NT2/D1 (cell line): ENCODE data around the gene MKLN1.

Experiments
- DNase-seq: peaks from one replicate; pipeline ENCODE4 v3.0.0-alpha.2; 2011; ENCODE audit warnings: low read depth, low spot score
- H3K27me3 ChIP-seq: 2 replicates; pipeline ENCODE4 v1.6.0; 2011; ENCODE audit warnings: mild to moderate bottlenecking; ENCODE audit not compliant: insufficient read length, insufficient read depth
- H3K36me3 ChIP-seq: 2 replicates; pipeline ENCODE4 v1.6.1; 2011; ENCODE audit warnings: mild to moderate bottlenecking, low read length, mixed read lengths; ENCODE audit not compliant: insufficient read depth, insufficient read length
- H3K4me1 ChIP-seq: 2 replicates; pipeline ENCODE4 v1.5.1; 2011; ENCODE audit not compliant: insufficient read depth, insufficient read length
- H3K4me3 ChIP-seq: 2 replicates; pipeline ENCODE4 v1.5.1; 2011; ENCODE audit warnings: low read depth; ENCODE audit not compliant: insufficient read length
- H3K9ac ChIP-seq: 2 replicates; pipeline ENCODE4 v1.6.0; 2011; ENCODE audit warnings: low read depth; ENCODE audit not compliant: insufficient read length
- H3K9me3 ChIP-seq: 2 replicates; pipeline ENCODE4 v1.5.1; 2011; ENCODE audit warnings: mild to moderate bottlenecking, low read length; ENCODE audit not compliant: insufficient read depth
- SUZ12 ChIP-seq: IDR thresholded peaks from 2 replicates; pipeline ENCODE4 v1.6.1; 2011; ENCODE audit not compliant: insufficient read length, insufficient read depth; ENCODE audit errors: extremely low read depth
- YY1 ChIP-seq: IDR thresholded peaks from 2 replicates; pipeline ENCODE4 v1.6.1; 2011; ENCODE audit not compliant: insufficient read length, insufficient read depth
- ZNF274 ChIP-seq: IDR thresholded peaks from 2 replicates; pipeline ENCODE4 v1.6.1; 2011; ENCODE audit warnings: mild to moderate bottlenecking, low read depth, low read length

MKLN1 gene

DNA sequence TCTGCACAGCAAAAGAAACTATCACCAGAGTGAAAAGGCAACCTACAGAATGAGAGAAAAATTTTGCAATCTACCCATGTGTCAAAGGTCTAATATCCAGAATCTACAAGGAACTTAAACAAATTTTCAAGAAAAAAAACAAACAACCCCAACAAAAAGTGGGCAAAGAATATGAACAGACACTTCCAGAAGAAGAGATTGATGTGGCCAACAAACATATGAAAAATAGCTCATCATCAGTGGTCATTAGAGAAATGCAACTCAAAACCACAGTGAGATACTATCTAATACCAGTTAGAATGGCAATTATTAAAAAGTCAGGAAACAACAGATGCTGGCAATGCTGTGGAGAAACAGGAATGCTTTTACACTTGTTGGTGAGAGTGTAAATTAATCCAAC, 7.1 kb upstream of the MKLN1 start:
- DNase-seq, result no peak
- no peak overlapping the region for H3K9ac ChIP-seq
- H3K27me3 ChIP-seq, result no peaks in the 10 kb centered on the region
- H3K9me3 ChIP-seq, result no peaks in the 10 kb centered on the region
- H3K36me3 ChIP-seq, result no peaks in the 10 kb centered on the region
- H3K4me1 ChIP-seq, result no peaks in the 10 kb centered on the region
- no peak overlapping the region for H3K4me3 ChIP-seq
- TF ChIP-seq ZNF274 (no peak), YY1 (no peak), SUZ12 (no peak)

DNA sequence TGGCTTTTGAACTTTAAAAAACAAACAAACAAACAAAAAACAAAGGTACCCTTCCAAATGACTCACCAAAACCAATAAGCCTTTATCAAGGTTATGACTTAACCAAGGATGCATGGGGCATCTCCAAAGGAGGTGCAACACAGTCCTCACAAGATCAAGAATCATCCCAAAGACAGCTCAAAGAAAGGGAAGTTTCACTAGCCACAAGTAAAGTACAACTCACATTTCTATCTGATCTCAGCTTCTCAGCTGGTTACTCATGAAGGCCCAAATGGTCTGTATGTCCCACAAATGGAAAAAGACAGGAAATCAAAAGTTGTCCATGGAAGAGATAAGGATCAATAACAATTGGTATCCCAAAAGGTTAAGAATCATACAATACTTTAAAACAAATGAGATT, 6.0 kb upstream of the MKLN1 start:
- DNase-seq, result no peak
- H3K9me3 ChIP-seq, result no peaks in the 10 kb centered on the region
- TF ChIP-seq ZNF274, result no peak
- no peak for TF ChIP-seq YY1
- TF ChIP-seq SUZ12, result no peak
- H3K9ac ChIP-seq, result no peak overlapping the region
- H3K4me1 ChIP-seq, result no peaks in the 10 kb centered on the region
- no peak overlapping the region for H3K4me3 ChIP-seq
- H3K27me3 ChIP-seq, result no peaks in the 10 kb centered on the region
- H3K36me3 ChIP-seq, result no peaks in the 10 kb centered on the region

DNA sequence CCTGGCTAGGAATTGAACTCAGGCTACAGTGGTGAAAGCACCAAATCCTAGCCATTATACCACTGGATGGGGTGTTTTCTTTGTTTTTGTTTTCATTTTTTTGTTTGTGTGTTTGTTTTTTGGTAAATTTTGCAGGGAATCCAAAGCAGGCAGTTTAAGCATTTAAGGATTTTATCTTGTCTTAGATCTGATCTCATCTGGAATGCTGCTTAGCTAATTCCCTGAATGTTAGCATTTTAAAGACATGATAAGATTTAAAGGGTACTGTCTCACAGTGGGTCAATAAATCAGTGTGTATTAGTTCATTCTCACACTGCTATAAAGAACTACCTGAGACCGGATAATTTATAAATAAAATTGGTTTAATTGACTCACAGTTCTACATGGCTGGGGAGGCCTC, 5.6 kb upstream of the MKLN1 start:
- no peaks in the 10 kb centered on the region for H3K4me1 ChIP-seq
- no peak for DNase-seq
- no peaks in the 10 kb centered on the region for H3K36me3 ChIP-seq
- H3K9me3 ChIP-seq, result no peaks in the 10 kb centered on the region
- no peak overlapping the region for H3K4me3 ChIP-seq
- TF ChIP-seq ZNF274, result no peak
- no peak for TF ChIP-seq YY1
- H3K9ac ChIP-seq, result no peak overlapping the region
- no peaks in the 10 kb centered on the region for H3K27me3 ChIP-seq

DNA sequence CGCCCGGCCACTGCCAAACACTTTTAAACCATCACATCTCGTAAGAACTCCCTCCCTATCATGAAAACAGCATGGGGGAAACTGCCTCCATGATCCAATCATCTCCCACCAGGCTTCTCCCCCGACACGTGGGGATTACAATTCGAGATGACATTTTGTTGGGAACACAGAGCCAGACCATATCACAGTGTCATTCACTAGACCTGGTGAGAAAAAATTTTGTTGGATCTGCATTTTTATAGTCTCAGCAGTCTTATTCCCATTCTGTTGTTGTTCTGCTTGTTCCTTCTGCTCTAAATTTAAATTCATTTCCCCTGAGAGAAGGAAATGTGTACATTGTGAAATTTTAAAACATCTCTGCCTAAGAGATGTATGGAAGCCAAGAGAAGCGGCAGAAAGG, 4.8 kb upstream of the MKLN1 start:
- Histone ChIP-seq H3K9me3 (no peaks in the 10 kb centered on the region), H3K36me3 (no peaks in the 10 kb centered on the region), H3K4me1 (no peaks in the 10 kb centered on the region), H3K27me3 (no peaks in the 10 kb centered on the region), H3K9ac (no peak overlapping the region), H3K4me3 (no peak overlapping the region)
- no peak for TF ChIP-seq SUZ12
- TF ChIP-seq ZNF274, result no peak
- no peak for TF ChIP-seq YY1
- DNase-seq, result no peak

DNA sequence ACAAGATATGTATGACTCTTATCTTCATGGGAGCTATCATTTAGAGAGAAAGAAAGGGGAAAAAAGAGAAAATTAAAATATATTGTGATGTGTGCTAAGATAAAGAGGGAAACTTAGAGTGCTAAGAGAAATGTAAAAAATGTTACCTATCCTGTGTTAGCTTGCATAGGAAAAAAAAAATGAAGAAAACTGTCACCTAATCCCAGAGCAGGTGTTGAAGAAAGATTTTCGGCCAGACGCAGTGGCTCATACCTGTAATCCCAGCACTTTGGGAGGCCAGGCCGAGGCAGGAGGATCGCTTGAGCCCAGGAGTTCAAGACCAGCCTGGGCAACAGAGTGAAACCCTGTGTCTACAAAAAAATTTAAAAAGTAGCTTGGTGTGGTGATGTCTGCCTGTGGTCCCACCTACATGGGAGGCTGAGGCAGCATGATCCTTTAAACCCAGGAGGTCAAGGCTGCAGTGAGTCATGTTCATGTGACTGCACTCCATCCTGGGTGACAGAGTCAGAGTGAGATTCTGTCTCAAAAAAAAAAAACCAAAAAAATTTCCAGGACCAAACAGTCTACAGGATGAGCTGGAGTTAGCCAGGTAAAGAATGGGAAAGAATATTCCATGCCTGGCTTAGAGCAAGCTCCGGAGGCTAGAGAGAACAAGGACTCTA, 2.4 kb upstream of the MKLN1 start:
- peaks cover 2% of the 10 kb centered on the region for H3K36me3 ChIP-seq
- no peak overlapping the region for H3K9ac ChIP-seq
- H3K9me3 ChIP-seq, result no peaks in the 10 kb centered on the region
- H3K4me3 ChIP-seq, result no peak overlapping the region
- DNase-seq, result no peak
- no peaks in the 10 kb centered on the region for H3K27me3 ChIP-seq
- TF ChIP-seq YY1, result no peak
- no peak for TF ChIP-seq SUZ12
- no peak for TF ChIP-seq ZNF274
- H3K4me1 ChIP-seq, result no peaks in the 10 kb centered on the region

DNA sequence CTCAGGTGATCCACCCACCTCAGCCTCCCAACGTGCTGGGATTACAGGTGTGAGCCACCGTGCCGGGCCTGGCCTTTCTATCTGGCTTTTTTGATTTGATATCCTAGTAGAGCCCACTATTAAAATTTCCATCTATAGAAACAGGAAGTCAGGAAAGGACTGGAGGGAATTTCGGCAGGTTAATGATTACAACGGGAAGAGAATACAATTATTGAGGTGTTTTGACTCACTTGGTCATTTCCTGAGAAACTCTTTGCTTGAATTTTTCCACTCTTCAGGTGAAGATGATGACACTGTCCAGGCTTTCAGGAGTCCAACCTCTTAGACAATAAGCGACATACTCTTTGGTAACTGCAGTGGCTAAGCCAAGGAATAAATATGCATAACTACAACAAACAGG, 1.1 kb upstream of the MKLN1 start:
- Histone ChIP-seq H3K36me3 (peaks cover 6% of the 10 kb centered on the region), H3K4me3 (no peak overlapping the region), H3K4me1 (no peaks in the 10 kb centered on the region), H3K9me3 (no peaks in the 10 kb centered on the region), H3K9ac (no peak overlapping the region), H3K27me3 (no peaks in the 10 kb centered on the region)
- no peak for DNase-seq
- TF ChIP-seq SUZ12, result no peak
- TF ChIP-seq YY1, result no peak
- no peak for TF ChIP-seq ZNF274

GRCh38 chr7:131327049-131327625, 539 bp upstream of the MKLN1 start:
- DNase-seq, result no peak
- peaks cover 6% of the 10 kb centered on the region for H3K36me3 ChIP-seq
- H3K4me3 ChIP-seq, result peak overlapping the region; percentile 91
- H3K9ac ChIP-seq, result peak overlapping the region; percentile 68
- TF ChIP-seq YY1 (no peak), ZNF274 (no peak), SUZ12 (no peak)
- no peaks in the 10 kb centered on the region for H3K9me3 ChIP-seq
- H3K4me1 ChIP-seq, result no peaks in the 10 kb centered on the region
- no peaks in the 10 kb centered on the region for H3K27me3 ChIP-seq
